ENCODE results near the gene SEC61A2. TPM values are rescaled to one million over a fixed set of nuclear protein-coding genes. Genes with fewer than 3 reads are reported as not detected.

Gene SEC61A2
- 11.5 and 17.9 TPM in 2 replicates for total RNA-seq

DNA sequence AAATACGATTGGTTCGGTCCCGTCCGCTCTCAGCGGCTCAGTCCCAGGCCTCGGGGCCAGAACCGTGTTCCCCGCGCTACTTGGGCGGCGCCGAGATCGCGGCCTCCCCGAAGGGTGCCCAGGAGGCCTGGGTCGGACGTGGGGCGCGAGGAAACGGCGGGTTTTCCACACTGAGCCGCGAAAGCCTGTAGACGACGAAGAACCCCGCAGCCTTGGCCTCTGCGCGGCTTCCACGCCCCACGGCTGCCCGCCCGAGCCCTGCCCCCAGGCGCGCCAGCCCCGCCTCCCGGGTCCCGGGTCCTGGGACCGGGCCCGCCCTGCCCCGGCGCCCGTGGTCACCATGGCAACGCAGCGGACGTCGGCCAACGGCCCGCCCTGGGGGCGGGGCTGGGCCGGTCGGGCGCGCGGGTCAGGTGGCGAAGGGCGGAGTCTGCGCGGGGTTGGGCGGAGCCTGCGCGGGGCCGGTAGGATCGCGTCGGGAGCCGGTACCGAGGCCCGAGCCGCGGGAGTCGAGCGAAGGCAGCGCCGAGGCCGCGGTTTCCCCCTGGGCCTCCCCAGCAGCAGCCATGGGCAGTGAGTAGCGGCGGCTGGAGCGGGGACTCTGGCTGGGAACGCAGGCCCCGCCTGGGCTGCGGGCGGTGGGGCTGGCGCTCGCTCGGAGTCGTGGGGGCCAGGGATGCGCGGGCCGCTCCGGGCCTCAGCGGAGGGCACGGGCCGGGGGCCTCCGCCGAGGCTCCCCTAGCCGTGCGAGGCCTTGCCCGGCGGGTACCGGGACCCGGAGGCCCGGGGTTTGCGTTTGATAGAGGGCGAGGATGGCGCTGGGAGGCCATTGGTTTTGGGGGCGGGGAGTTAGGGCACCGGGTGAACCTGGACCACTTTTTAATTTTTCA is at the start of gene SEC61A2:
SEC61A2 (plus strand) TSS at position 456 of the 890 bp plus-strand sequence; CDS start at position 567, 111 bp downstream.

GRCh38 chr10:12195603-12196506 is 66.4 kb downstream of the SEC61A2 start, which contains the start of the genes CDC123 and NUDT5:
TSS of gene CDC123 (plus strand) at chr10:12196188. CDS start at chr10:12196246, 58 bp downstream.
TSS of gene NUDT5 (minus strand) at chr10:12195891. CDS start at chr10:12186291, 9,600 bp downstream.

Other genes starting within 250 kb of the SEC61A2 start
- gene UPF2, start 86.9 kb upstream of the SEC61A2 start, total RNA-seq = 25.1 and 25.7 TPM in 2 replicates
- 26.7 and 28.7 TPM in 2 replicates for gene DHTKD1, start 60.7 kb upstream of the SEC61A2 start, total RNA-seq
- 76.7 and 80.0 TPM in 2 replicates for gene NUDT5, start 66.2 kb downstream of the SEC61A2 start, total RNA-seq
- 99.3 and 175 TPM in 2 replicates for gene CDC123, start 66.5 kb downstream of the SEC61A2 start, total RNA-seq
- 5.6 and 8.0 TPM in 2 replicates for gene CAMK1D, start 219.9 kb downstream of the SEC61A2 start, total RNA-seq

Measured in uterine smooth muscle cell (primary cell).